Measurements from ENCODE around the gene COL5A1. TPM values are rescaled to one million over a fixed set of nuclear protein-coding genes. Genes with fewer than 3 reads are reported as not detected.

The COL5A1 gene
- polyA plus RNA-seq, 3 donors = 0.01 TPM; not detected in 2

DNA sequence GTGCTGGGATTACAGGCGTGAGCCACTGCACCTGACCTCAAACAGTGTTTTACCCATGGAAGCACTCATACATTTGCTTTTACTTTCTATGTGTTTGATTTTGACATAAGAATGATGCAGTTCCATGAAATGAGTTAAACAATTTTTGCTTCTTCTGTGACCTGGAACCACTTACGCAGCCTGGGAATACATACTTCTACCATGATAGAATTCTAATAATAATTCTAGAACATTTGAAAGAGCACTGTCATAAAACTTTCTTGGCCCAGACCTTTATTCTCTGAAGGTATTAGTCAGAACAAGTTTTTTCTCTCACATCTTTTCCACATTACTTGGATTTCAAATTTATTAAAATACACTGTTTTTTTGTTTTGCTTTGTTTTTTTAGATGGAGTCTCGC is 25.3 kb upstream of the COL5A1 start:
- H2AFZ ChIP-seq (ENCODE audit: insufficient read depth, low read depth, low read length, poor library complexity, severe bottlenecking) = no peak overlapping the region
- no peak overlapping the region for H3K4me2 ChIP-seq (replicated peaks; ENCODE audit: extremely low read depth, low read length, poor library complexity, severe bottlenecking)
- H3K27me3 ChIP-seq (ENCODE audit: control insufficient read depth in 2 of 2, insufficient read depth in 2 of 2, low read length in 2 of 2) = no peaks in the 10 kb centered on the region
- no peak for DNase-seq
- Mint-ChIP-seq H3K4me1 (no peaks in the 10 kb centered on the region), H3K9me3 (peaks cover 8 to 26% (median 17%) of the 10 kb centered on the region in 7 donors), H3K36me3 (no peaks in the 10 kb centered on the region), H3K27ac (no peak overlapping the region), H3K4me3 (no peak overlapping the region), H3K27me3 (ENCODE audit: low read depth in 3 of 3) (peaks cover 8 to 10% (median 8%) of the 10 kb centered on the region in 3 donors)
- no peaks in the 10 kb centered on the region for H4K20me1 ChIP-seq (ENCODE audit: insufficient read depth, low read length)
- H3K4me3 ChIP-seq (replicated peaks in 1 of 3; ENCODE audit: low read depth in 2 of 3, low read length in 3 of 3) = no peak overlapping the region
- TF ChIP-seq, protein P1, sequence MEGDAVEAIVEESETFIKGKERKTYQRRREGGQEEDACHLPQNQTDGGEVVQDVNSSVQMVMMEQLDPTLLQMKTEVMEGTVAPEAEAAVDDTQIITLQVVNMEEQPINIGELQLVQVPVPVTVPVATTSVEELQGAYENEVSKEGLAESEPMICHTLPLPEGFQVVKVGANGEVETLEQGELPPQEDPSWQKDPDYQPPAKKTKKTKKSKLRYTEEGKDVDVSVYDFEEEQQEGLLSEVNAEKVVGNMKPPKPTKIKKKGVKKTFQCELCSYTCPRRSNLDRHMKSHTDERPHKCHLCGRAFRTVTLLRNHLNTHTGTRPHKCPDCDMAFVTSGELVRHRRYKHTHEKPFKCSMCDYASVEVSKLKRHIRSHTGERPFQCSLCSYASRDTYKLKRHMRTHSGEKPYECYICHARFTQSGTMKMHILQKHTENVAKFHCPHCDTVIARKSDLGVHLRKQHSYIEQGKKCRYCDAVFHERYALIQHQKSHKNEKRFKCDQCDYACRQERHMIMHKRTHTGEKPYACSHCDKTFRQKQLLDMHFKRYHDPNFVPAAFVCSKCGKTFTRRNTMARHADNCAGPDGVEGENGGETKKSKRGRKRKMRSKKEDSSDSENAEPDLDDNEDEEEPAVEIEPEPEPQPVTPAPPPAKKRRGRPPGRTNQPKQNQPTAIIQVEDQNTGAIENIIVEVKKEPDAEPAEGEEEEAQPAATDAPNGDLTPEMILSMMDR (IDR thresholded peaks at IDR 0.05) = no peak
- peaks cover 2 to 9% of the 10 kb centered on the region in 2 donors for H3K9me3 ChIP-seq (replicated peaks in 1 of 2; ENCODE audit: control insufficient read depth in 1 of 2, insufficient read depth in 1 of 2, low read length in 2 of 2)
- H3K27ac ChIP-seq (ENCODE audit: low read depth in 1 of 2, low read length in 2 of 2) = no peak overlapping the region
- WGBS (ENCODE audit: insufficient coverage) = no CpG with 5 or more reads among the region's 3 CpGs
- H3K9ac ChIP-seq (ENCODE audit: insufficient read depth, low read length, poor library complexity, severe bottlenecking) = no peak overlapping the region
- intact Hi-C loops (cut with micrococcal nuclease) = no loop called here
- H3K36me3 ChIP-seq (replicated peaks in 1 of 2; ENCODE audit: control insufficient read depth in 1 of 2, insufficient read depth in 2 of 2, low read length in 2 of 2) = no peaks in the 10 kb centered on the region
- H3K4me1 ChIP-seq (ENCODE audit: control insufficient read depth in 1 of 2, insufficient read depth in 2 of 2, low read length in 2 of 2) = no peaks in the 10 kb centered on the region
- no peaks in the 10 kb centered on the region for H3K79me2 ChIP-seq (ENCODE audit: insufficient read depth, low read length)

DNA sequence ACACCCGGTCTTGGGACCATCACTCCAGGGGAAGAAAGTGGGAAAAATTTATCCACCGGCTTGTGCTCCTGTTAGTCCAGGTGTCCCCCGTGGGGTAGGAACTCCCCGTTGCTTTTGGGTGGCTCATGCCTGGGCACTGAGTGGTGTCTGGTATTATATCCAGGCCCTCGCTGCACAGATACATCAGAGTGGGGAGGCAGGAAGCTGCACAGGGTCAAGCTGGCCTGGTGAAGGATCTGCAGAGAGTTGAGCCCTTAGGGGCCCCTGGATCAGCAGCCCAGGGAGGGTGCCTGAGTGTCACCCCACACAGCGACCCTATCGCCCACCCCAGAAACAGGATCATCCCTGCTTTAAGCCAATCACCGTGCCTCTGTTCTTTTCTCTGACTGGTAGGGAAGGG is 24.4 kb upstream of the COL5A1 start:
- Histone ChIP-seq H3K36me3 (replicated peaks in 1 of 2; ENCODE audit: control insufficient read depth in 1 of 2, insufficient read depth in 2 of 2, low read length in 2 of 2) (no peaks in the 10 kb centered on the region), H3K27me3 (ENCODE audit: control insufficient read depth in 2 of 2, insufficient read depth in 2 of 2, low read length in 2 of 2) (no peaks in the 10 kb centered on the region), H3K4me2 (replicated peaks; ENCODE audit: extremely low read depth, low read length, poor library complexity, severe bottlenecking) (no peak overlapping the region), H3K9ac (ENCODE audit: insufficient read depth, low read length, poor library complexity, severe bottlenecking) (no peak overlapping the region), H3K79me2 (ENCODE audit: insufficient read depth, low read length) (no peaks in the 10 kb centered on the region), H3K4me1 (ENCODE audit: control insufficient read depth in 1 of 2, insufficient read depth in 2 of 2, low read length in 2 of 2) (no peaks in the 10 kb centered on the region), H3K9me3 (replicated peaks in 1 of 2; ENCODE audit: control insufficient read depth in 1 of 2, insufficient read depth in 1 of 2, low read length in 2 of 2) (peaks cover 0 to 5% of the 10 kb centered on the region in 2 donors), H3K27ac (ENCODE audit: low read depth in 1 of 2, low read length in 2 of 2) (no peak overlapping the region), H3K4me3 (replicated peaks in 1 of 3; ENCODE audit: low read depth in 2 of 3, low read length in 3 of 3) (no peak overlapping the region), H4K20me1 (ENCODE audit: insufficient read depth, low read length) (no peaks in the 10 kb centered on the region), H2AFZ (ENCODE audit: insufficient read depth, low read depth, low read length, poor library complexity, severe bottlenecking) (no peak overlapping the region)
- Mint-ChIP-seq H3K36me3 (no peaks in the 10 kb centered on the region), H3K27me3 (ENCODE audit: low read depth in 3 of 3) (peaks cover 8 to 10% (median 9%) of the 10 kb centered on the region in 3 donors), H3K4me3 (no peak overlapping the region), H3K9me3 (peaks cover 3 to 20% (median 14%) of the 10 kb centered on the region in 7 donors), H3K27ac (no peak overlapping the region), H3K4me1 (no peaks in the 10 kb centered on the region)
- 98% methylated on average over 5 of the region's 8 CpGs for WGBS (ENCODE audit: insufficient coverage)
- intact Hi-C loops (cut with micrococcal nuclease) = no loop called here
- DNase-seq = no peak
- TF ChIP-seq, protein P1 (IDR thresholded peaks at IDR 0.05) = no peak

Data from CD14-positive monocyte (primary cell).